ENCODE results near the gene NCKIPSD.
A peak's percentile ranks its signal among the peaks of the same experiment; 100 is the strongest.
"Not testable (repeated sequence)": the region's sequence is repeated elsewhere in the genome, so short reads cannot be mapped to it uniquely, and the experiment has no call there.

The NCKIPSD gene
- total RNA-seq: 6.3 to 41.5 (median 16.9) reads per million in 17 experiments

DNA sequence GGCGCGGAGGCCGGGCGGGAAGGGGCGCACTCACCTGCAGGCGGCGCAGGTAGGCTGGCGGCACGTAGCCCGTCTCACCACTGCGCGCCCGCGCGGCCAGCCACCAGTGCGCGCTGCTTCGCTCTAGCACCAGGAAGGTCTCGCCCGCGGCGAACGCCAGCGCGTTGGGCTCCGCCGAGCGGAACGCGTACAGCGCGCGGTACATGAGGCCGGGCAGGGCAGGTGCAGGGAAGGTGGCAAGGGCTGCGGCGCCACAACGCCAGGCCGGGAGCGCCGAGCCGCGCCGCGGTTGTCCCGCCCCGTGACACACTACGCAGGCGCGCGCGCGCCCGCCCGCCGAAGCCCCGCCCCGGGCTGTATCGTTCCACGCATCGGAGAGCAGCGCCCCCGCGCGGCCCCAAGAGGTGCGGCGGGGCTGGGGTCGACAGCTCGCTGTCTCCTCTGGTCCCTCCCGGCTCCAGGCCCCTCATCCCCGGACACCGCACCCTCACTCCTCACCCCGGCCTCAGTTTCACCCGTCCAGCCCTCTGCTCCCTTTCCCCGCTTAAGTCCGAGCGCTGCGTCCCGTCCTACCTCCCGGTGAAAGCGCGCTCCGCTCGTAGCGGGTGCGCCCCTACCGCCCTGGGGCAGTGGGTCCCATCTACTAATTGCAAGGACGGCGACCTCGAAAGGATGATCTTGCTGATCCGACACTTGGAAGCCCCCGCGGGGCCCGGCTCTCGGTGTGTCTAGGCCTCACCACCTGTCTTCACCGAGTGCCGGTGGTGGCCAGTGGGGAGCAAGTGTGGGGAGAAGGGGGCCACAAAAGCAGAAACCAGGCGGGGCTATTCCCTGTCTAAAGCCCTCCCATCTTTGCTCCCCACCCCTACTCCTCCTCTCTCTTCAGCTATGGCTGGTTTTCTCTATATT lies at the start of gene NCKIPSD:
TSS of gene NCKIPSD (minus strand) at position 313 of the 909 bp plus-strand sequence. CDS start at position 205, 108 bp downstream.
- peak; percentile 91 to 98 (median 96) for DNase-seq

DNA sequence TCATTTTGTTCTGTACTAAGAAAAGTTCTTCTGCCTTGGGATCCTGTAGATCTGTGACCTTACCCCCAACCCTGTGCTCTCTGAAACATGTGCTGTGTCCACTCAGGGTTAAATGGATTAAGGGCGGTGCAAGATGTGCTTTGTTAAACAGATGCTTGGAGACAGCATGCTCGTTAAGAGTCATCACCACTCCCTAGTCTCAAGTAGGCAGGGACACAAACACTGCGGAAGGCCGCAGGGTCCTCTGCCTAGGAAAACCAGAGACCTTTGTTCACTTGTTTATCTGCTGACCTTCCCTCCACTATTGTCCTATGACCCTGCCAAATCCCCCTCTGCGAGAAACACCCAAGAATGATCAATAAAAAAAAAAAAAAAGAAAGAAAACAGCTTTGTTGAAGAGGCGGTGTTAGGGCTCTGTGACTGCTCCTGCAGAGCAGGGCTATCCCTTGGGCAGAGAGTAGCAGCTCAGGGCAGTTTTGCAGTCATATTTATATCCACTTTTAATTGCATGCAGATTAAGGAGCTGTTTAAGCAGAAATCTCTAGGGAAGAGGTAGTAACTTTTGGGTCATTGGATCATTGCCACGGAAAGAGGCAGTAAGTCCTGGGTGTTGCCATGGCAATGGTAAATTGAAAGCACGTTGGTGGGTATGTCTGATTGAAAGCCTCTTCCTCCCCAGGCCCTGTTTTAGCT lies 49.5 kb upstream of the NCKIPSD start:
- peak; percentile 19 to 47 (median 36) for DNase-seq

DNA sequence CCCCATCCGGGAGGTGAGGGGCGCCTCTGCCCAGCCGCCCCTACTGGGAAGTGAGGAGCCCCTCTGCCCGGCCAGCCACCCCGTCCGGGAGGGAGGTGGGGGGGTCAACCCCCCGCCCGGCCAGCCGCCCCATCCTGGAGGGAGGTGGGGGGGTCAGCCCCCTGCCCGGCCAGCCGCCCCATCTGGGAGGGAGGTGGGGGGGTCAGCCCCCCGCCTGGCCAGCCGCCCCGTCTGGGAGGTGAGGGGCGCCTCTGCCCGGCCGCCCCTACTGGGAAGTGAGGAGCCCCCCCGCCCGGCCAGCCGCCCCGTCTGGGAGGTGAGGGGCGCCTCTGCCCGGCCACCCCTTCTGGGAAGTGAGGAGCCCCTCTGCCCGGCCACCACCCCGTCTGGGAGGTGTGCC lies 48.8 kb upstream of the NCKIPSD start:
- DNase-seq: not testable (repeated sequence)

DNA sequence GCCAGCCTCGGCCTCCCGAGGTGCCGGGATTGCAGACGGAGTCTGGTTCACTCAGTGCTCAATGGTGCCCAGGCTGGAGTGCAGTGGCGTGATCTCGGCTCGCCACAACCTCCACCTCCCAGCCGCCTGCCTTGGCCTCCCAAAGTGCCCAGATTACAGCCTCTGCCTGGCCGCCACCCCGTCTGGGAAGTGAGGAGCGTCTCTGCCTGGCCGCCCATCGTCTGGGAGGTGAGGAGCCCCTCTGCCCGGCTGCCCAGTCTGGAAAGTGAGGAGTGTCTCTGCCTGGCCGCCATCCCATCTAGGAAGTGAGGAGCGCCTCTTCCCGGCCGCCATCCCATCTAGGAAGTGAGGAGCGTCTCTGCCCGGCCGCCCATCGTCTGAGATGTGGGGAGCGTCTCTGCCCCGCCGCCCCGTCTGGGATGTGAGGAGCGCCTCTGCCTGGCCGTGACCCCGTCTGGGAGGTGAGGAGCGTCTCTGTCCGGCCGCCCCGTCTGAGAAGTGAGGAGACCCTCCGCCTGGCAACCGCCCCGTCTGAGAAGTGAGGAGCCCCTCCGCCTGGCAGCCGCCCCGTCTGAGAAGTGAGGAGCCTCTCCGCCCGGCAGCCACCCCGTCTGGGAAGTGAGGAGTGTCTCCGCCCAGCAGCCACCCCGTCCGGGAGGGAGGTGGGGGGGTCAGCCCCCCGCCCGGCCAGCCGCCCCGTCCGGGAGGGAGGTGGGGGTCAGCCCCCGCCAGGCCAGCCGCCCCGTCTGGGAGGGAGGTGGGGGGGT lies 48.2 kb upstream of the NCKIPSD start:
- DNase-seq: not testable (repeated sequence)

DNA sequence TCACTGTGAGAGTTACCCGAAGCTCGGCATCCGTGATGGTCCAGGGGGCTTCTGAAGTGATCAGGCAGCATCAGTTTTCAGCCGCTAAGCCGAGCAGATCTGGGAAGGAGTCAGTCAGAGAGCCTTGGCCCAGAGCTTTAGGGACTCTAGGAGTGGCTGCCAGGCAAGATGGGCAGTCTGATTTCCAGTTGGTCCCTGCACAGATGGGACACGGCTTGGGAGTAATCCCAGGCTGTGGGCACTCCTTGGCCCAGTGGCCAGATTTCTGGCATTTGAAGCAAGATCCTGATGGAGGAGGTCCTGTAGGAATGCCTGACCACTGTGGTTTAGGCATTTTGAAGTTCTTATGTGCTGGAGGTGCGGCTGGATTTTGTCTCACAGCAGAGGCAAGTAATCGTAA lies 41.8 kb upstream of the NCKIPSD start:
- DNase-seq: no peak

DNA sequence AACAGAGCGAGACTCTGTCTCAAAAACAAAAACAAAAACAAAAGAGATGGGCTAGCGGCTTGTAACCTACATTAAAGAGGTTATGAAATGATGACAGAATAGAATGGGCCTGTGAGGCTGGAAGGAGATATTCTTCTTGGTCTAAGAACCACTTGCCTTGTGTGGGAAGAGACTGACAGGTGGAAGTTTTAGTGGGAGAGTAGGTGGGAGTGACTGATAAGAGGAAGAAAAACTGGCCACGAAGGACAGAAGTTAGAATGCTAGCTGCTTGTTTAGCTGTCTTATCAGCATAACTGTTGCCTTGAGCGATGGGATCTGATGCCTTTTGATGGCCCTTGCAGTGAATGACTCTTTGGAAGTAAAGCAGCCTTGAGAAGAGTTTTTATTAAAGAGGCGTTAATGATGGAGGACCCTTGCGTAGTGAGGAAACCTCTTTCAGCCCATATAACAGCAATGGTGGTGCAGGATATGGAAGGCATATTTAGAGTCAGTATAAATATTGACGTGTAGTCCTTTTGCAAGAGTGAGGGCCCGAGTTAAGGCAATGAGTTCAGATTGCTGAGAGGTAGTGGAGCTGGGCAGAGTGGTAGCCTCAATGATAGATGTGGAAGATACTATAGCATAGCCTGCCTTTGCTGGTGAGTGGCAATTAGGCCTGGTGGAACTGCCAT lies 39.6 kb upstream of the NCKIPSD start:
- not testable (repeated sequence) for DNase-seq

DNA sequence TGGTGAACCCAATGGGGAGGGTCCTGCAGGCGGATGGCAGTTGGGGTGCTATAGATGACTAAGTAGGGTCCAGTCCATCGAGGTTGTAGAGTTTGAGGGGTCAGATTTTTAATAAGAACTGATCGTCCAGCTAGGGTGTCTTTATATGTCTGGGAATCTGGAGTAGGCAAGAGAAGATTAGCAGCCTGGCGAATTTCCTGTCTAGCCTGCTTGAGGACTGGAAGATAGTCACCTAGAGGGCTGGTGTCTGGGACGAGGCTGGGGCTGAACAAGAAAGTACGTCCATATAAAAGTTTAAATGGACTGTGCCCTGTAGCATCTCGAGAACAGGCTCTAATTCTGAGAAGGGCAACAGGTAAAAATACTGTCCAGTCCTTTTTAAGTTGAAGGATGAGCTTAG lies 38.0 kb upstream of the NCKIPSD start:
- DNase-seq: no peak

DNA sequence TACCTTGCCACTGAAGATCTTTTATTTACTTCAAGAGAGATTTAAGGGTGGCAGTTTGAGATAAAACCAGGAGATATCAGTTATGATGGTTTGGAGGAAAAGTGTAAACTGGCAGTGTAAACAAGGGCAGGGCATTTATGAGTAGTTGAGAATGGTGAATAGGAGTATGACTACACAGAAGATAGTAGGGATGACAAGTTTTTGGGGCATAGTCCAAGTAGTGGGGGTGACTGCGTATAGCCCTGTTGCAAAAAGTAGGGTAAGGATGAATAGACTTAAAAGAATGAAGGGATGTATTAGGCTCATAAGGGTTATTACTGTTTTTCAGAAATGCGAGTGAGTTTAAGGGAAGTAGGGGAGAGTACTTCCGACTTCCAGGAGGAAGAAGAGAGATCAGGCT lies 37.6 kb upstream of the NCKIPSD start:
- DNase-seq: not testable (repeated sequence)

DNA sequence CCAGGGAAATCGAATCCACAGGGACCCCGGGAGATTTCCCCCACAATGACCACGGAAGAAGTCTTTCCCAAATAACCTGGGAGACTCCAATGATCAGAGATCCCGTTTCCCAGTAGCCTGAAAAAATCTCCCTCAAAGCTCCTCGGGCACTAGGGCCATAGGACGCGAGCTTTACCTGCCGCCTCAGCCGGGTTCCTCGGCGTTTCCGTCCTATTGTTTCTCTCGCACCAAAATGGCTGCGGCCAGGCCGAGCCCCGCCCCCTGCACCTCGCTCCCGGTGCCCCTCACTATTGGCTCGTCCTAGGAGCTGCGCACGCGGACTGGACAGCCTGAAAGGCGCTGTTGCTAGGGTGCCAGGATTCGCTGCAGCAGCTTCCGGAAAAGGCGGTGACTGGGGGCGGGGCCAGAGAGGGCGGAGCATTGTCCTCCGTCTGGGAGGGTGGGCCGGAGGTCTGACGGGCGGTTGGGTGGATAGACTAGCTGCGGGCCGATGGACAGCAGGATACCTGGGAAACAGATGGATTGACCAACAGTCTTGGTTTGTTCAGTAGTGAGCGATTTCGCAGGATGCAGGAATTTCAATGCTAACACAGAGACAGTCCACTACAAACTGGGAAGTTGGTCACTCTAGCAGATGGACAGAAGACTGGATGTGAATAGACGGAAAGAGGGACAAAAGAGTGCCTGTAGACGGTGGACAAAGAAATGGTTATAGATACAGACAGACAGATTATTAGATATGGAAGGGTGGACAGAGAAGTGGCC lies 31.4 kb upstream of the NCKIPSD start, which contains the start of gene IP6K2:
TSS of gene IP6K2 (minus strand) at position 240 of the 765 bp plus-strand sequence. CDS start 21,930 bp downstream, outside the sequence.
- peak; percentile 98 to 99 (median 99) for DNase-seq

DNA sequence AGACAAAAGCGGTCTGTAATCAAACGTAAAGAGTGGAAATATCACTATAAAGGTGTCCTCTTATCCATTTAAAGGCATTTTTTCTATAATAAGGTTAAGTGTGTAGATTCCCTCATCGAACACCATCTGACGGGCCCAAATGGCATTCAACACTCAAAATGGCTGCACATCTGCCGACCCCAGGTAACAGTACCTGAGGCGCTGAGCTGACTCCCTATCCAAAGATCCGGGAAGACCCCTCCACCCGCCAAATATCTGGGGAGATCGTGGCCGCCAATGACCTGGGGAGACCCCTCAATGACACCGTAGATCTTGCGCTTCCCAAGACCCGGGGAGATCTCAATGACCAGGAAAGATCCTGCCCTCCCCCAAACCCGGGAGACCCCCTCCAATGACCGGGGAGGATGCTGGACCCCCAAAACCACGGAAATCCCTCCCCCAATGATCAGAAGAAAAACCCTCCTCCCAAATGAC lies 30.8 kb upstream of the NCKIPSD start:
- DNase-seq: peak in 3 of 4 experiments; percentile 3 to 19 (median 9)

DNA sequence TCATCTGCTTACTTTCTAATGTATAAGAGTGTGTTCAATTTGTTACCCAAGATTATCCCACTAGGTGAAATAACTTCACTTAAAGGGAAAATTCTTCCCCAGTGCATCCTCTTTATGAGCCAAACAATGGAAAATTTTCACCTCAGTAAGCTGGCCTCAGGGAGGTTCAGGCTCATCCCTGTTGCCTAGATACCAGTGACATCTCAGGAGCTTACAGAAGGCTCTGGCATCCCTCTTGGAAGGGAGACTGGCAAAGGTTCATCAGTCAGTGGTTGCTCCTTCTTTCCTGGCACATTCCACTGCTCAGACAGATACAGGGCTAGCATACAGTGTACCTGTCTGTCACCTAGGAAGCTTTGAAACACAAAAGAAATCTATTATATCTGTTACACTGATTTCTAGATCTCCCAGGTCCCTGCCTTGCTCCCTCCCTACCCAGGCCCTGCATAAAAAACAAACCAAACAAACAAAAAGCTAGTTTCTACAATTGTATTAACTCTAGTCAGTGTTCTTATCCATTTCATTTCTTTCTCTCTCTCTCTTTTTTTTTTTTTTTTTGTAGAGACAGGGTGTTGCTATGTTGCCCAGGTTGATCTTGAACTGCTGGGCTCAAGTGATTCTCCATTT lies 29.6 kb upstream of the NCKIPSD start:
- DNase-seq: no peak

DNA sequence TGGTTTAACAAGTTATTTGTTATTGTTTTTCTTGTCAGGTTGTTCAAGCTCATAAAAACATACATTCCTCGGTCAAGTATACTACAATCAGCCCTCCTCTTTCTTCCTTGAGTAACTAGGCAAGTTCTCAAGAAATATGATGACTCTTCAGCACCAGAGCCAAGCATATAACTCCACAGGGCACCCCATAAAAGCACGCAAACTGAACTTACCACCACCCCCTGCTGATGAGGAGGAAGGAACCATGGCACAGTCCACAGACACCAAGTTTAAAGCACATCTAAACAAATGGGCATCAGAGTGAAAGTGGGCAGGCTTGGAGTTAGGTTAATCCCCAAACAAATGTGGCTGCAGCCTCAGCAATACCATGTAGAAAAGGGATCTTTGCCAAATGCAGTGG lies 26.0 kb upstream of the NCKIPSD start:
- no peak for DNase-seq

DNA sequence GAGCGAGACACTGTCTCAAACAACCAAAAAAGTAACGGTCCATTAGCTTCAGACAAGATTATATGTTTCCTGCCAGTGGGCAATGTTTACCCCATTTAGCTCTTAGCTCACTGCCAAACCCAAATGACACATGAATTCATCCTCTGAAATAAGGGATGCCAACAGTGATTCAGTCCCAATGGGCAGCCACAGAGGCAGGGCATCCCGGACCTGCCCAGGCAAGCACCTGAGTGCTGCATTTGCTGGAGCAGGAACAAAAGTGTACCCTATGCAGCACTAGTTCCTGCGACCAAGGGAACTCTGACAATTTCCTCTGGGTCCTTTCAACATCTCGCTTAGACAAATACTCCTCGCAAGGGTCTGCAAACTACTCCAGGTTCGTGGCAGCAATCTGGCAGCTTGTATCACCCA lies 23.3 kb upstream of the NCKIPSD start:
- DNase-seq: no peak

DNA sequence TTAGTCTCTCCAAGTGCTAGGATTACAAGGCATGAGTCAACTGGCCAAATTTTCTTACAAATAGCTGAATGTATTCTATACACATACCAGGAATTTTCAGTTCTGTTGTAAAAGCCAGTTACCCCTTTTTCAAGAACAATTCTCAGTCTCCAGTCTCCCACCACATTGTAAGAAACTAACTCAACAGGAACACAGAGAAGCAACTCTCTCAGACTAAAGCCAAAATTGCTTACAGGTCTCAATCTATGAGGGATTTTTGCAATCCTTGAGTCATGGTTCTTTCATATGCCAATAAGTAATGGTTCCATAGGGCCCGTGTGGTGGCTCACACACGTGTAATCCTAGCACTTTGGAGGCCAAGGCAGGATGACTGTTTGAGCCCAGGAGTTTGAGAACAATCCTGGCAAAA lies 22.8 kb upstream of the NCKIPSD start:
- peak in 2 of 4 experiments; percentile 15 to 51 for DNase-seq

DNA sequence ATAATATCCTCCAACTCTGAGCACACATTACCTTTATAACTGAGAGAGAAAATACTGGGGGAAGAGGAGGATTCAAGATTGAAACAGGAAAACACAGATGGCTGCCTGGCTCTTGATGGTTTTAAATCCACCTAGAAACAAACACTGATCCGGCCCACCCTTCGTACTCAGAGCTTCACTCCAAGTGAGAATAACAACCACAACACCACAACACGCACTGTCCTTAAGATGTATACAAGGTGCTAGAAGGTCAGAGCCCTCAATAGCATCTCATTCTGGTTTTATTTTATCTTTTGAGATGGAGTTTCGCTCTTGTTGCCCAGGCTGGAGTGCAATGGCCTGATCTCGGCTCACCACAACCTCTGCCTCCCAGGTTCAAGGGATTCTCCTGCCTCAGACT lies 21.4 kb upstream of the NCKIPSD start:
- DNase-seq: no peak

DNA sequence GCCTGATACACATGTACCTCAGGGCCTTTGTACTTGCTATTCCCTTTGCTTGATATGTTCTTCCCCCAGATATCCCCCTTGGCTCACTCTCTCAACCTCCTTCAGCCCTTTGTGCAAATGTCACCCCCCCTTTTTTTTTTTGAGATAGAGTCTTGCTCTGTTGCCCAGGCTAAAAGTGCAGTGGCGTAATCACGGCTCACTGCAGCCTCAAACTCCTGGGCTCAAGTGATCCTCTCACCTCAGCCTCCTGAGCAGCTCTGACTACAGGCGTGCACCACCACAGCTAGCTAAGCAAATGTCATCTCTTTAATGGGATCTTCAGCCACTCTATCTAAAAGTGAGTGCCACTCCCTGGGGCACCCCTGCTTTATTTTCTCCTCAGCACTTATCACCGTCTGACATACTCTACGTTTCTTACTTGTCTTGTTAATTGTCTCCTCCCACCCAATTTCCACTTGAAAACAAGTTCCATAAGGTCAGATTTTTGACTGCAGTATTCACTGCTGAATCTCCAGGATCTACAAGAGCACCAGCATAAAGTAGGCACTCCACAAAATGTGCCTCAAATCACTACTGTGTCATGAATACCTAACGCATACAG lies 16.7 kb upstream of the NCKIPSD start:
- no peak for DNase-seq

DNA sequence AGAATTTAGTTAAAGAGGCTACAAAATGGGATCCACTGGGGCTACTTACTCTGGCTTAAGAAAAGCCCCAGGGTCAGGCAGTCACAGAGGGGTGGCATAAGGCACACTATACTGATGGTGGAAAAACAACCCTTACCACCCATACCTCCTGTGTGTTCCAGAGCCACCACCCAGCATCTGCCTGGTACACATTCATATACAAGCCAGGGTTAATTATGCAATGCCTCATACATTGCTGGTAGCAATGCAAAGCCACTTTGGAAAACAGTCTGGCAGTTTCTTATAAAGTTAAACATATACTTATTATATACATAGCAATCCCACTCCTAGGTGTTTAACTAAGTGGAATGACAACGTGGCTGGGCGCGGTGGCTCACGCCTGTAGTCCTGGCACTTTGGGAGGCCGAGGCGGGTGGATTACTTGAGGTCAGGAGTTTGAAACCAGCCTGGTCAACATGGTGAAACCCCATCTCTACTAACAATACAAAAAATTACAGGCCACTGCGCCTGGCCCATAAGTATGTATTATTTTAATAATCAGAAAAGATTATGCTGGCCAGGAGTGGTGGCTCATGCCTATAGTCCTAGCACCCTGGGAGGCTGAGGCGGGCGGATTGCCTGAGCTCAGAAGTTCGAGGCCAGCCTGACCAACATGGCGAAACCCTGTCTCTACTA lies 15.2 kb upstream of the NCKIPSD start:
- no peak for DNase-seq

DNA sequence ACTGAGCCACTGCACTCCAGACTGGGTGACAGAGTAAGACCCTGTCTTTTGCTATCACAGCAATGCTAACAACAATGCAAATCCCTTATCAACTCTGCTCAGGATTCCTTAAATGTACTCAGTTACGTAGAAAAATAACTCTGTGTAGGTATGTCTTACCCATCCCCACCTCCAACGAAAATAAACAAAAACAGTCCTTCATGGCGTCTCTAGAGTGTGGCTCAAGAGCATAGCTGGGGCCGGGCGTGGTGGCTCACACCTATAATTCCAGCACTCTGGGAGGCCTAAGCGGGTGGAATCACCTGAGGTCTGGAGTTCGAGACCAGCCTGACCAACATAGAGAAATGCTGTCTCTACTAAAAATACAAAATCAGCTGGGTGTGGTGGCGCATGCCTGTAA lies 13.2 kb upstream of the NCKIPSD start:
- no peak for DNase-seq

DNA sequence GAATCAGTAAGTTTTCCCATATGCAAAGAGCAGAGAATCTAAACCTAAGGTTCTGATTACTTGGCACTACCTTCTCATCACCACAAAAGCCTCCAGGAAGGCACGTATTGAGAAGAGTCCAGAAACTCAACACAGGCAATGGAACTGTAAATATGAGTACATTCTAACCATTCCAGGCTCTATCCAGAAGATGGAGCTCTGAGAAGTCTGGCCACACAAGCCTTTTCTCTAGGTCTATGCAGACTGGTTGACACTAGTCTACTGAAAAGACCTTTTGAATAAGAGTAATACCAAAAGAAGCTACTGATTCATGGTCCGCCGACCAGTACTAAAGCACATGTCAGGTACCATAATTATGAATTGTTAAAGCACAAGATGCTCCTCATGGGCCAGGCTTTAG lies 12.2 kb upstream of the NCKIPSD start:
- no peak for DNase-seq

DNA sequence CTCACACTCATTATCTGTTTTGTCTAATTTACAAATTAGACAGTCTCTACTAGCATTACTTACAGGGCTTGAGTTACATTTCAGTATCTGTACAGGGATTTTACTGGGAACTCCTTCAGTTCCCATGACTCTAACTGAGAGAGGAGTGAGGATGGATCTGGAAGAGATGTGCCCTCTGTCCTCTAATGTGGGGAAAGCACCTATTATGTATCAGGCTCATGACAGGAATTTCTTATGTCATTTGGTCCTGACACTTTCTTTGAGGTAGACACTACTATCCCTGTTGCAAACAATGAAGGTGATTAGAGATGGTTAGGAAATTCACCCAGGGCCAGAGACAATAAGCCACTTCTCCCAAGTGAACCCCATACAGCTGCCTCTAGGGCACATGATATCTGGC lies 10.9 kb upstream of the NCKIPSD start:
- DNase-seq: no peak

Data from suppressor macrophage (primary cell).